Uterus (tissue), 2 donors: ENCODE results near the gene VWDE.

Experiments
- POLR2A ChIP-seq, 2 donors: fragments of 450-650 bp; IDR thresholded peaks; one replicate each; pipeline ENCODE4 v1.6.1; 2016; ENCODE audit warnings: antibody characterized with exemption in 2 of 2, mild to moderate bottlenecking in 1 of 2, moderate library complexity in 1 of 2
- TF ChIP-seq, protein P1 (sequence below), 4 experiments: fragments of 200-600 bp in 2 of 4; fragments of 450-650 bp in 2 of 4; sonication (generic) in 2 of 4; IDR thresholded peaks; one replicate each; pipeline ENCODE4 v1.5.1; 2016 to 2019; ENCODE audit warnings: antibody characterized with exemption in 4 of 4, mild to moderate bottlenecking in 2 of 4, moderate library complexity in 1 of 4

DNA sequence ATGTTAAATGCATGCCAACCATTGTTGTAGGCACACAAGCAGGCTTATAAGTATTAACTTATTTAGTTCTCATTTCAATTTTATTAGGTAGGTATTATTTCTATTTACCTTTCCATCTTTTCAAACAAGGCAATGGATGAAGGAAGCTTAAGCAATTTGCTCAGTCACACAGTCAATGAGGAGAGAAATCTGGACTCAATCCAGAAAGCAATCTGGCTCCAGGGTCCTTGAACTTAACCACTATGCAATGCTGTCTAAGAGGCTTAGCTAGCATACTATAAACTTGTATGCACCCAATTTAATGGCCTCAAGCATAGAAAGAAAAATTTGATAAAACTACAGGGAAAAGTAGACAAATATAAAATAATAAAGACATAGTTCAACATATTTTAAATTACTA lies 88.6 kb downstream of the VWDE start:
- TF ChIP-seq POLR2A (IDR thresholded peaks at IDR 0.05), result no peak
- TF ChIP-seq, protein P1, sequence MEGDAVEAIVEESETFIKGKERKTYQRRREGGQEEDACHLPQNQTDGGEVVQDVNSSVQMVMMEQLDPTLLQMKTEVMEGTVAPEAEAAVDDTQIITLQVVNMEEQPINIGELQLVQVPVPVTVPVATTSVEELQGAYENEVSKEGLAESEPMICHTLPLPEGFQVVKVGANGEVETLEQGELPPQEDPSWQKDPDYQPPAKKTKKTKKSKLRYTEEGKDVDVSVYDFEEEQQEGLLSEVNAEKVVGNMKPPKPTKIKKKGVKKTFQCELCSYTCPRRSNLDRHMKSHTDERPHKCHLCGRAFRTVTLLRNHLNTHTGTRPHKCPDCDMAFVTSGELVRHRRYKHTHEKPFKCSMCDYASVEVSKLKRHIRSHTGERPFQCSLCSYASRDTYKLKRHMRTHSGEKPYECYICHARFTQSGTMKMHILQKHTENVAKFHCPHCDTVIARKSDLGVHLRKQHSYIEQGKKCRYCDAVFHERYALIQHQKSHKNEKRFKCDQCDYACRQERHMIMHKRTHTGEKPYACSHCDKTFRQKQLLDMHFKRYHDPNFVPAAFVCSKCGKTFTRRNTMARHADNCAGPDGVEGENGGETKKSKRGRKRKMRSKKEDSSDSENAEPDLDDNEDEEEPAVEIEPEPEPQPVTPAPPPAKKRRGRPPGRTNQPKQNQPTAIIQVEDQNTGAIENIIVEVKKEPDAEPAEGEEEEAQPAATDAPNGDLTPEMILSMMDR (IDR thresholded peaks at IDR 0.05), result no peak
